Activated effector memory CD4-positive, alpha-beta T cell treated with anti-CD3 and anti-CD28 coated beads, Interleukin-2, amount 50 U/mL, for 16 hours (primary cell): ENCODE measurements around the gene TIMP1.
A peak's percentile ranks its signal among the peaks of the same experiment; 100 is the strongest.
"Not testable (repeated sequence)": the region's sequence is repeated elsewhere in the genome, so short reads cannot be mapped to it uniquely, and the experiment has no call there.

Source experiments
- DNase-seq: peaks from one replicate; pipeline ENCODE4 v3.0.0-alpha.2; 2020

TIMP1 gene

GRCh38 chrX:47574076-47574546 is 8.1 kb upstream of the TIMP1 start:
- no peak for DNase-seq

DNA sequence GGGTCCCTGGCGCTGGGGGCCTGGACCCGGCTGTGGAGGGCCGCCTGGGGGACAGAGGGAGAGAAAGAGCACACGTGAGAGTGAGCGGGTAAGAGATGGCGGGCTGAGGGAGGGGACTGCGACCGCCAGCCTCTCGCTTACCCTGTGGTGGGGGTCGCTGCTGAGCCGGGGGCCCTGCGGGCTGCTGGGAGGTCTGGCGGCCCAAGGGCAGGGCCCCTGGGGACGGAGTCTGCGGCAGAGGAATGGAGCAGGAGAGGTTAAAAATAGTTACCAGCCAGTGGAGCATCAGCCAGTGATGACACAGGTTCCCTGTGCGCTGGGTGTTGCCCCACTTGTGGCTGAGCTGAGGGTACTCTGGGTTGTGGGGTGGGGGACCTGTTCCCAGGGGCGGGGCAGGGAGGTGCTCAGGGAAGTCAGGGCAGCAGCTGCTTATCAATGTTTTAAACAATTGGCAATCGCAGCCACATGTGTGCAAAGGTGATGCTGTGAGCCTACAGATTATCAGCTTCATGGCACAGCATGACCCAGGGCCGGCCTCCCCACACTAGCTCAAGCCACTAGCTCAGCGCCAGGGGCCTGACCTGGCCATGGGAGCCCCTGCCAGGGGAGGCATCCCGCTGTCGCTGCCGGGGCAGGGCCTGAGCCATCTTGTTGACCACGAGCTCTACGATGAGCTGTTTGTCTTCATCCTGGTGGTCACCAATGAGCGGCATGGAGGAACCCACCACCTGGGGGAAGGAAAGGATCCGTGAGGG is 7.5 kb upstream of the TIMP1 start:
- DNase-seq = no peak

DNA sequence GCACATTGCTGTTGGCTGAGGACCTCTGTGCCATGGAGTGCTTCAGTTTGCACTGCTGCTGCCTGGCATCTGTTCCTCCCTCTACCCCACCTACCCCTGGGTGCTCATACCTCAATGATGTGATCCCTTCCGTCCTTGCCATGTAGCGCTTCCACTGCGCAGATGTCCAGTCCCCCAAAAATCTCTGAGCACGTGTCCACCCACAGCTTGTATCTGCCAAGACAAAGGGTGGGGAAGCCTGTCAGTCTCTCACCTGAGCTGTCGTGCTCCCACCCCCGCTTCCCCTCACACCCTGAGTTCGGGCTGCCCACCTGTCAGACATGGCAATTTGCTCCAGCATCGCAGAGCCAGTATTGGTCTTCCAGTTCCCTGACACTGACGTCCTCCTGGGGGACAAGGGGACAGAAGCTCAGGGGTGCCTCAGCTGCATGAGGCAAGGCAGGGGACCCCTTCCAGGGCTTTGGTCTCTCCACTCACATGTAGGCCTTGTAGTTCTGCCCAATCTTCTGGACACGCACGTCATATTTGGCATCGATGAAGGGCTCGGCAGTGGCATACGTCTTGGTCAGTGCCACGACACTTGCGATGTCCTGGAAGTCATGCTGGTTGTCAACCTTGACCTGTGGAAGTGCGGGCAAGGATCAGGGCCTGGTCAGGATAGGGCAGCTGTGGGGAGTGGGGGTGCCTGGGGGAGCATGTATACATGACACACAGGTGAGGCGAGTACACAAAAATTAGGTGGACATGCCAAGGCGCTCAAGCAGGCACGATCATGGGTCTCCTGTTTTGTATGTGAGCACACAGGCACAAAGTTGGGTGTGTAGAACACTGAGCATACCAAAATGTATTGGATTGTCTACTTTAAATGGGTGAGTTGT is 6.0 kb upstream of the TIMP1 start:
- no peak for DNase-seq

GRCh38 chrX:47577424-47577823 is 4.8 kb upstream of the TIMP1 start:
- DNase-seq = no peak

DNA sequence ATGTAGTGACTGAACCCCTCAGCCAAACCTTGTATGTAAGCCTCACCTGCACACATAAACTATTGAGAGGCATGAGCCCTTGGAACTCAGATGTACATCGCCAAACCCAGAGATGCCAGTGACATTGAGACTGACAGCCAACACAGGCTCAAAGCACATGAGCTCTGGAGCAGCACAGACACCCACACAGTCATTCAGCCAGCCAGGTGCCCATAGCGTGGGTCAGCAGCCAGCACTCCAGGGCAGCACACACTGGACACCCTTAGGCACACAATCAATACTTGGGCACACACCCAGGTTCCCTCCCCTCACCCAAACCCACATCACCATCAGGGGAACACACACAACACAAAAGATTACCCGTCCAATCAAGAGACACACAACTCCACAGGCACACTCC is 4.3 kb upstream of the TIMP1 start:
- DNase-seq = no peak

DNA sequence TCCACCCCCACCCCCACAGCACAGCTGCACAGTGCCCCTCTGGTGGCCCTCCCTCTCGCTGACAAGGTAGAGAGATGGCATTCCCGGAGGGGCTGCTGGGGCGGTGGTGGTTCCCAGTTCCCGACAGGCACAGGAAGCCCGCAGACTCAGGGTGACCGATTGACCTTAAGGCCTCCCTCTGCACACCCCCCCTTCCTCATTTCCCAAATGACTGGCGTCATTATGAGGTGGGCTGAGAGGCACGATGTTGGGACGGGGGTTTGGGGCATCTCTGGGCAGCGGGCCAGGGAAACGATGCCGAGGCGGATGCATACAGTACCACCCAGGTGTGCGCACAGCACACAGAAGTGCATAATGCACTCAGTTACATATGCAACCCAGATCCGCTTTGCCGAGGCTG is 3.5 kb upstream of the TIMP1 start:
- DNase-seq = no peak

DNA sequence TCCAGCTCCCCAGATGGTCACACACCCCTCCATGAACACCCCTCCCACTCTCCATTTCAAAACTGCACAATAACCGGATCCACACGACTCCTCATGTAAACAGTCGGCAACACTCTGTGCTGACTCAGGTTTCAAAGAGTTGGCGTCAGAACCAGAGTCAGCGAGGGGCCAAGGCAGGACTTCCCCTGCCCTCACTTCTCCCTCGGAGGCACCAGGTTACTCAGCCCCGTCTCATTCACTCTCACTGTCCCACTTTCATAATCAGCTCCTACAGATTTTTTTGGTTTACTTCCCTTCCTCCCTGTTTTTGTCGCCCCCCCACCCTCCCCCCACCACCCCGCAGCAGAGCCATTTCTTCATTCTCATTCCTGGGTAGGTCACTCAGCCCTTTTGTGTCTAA is 2.7 kb upstream of the TIMP1 start:
- peak; percentile 78 for DNase-seq

DNA sequence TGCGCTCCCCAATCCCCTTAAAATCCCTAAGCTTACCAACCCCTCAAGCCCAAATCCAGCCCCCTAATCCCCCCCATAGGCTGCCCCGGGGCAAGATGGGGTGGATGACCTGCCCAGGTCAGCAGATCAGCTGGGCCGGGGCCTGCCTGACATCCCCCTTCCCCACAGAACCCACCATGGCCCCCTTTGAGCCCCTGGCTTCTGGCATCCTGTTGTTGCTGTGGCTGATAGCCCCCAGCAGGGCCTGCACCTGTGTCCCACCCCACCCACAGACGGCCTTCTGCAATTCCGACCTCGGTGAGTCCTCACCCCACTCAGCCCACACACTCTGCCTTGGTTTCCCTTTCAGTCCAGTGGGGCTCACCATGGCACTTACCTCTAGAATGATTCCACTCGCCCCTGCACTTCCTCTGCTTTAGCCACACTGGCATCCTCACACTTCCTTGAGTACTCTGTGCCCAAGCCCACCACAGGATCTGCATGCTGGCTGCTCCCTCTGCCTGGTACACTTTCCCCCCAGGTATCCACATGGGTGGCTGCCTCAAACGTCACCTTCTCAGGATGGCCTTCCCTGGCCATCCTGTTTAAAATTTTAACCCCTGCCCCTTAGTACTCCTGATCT is 1.1 kb downstream of the TIMP1 start:
- DNase-seq = no peak

- no peak for DNase-seq
These were observed 2.5 kb downstream of the TIMP1 start for GRCh38 chrX:47584714-47585113.

DNA sequence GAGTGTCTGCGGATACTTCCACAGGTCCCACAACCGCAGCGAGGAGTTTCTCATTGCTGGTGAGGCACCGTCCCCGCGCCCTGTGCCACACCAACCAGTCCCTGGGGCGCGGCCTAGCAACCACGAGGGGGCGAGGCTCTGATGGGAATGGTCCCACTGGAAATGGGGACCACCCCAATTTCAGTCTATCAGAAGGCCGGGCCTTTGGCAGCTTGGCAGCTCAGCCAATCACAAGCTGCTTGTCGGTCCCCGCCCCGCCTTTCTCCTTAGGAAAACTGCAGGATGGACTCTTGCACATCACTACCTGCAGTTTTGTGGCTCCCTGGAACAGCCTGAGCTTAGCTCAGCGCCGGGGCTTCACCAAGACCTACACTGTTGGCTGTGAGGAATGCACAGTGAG is 3.0 kb downstream of the TIMP1 start:
- DNase-seq = no peak

DNA sequence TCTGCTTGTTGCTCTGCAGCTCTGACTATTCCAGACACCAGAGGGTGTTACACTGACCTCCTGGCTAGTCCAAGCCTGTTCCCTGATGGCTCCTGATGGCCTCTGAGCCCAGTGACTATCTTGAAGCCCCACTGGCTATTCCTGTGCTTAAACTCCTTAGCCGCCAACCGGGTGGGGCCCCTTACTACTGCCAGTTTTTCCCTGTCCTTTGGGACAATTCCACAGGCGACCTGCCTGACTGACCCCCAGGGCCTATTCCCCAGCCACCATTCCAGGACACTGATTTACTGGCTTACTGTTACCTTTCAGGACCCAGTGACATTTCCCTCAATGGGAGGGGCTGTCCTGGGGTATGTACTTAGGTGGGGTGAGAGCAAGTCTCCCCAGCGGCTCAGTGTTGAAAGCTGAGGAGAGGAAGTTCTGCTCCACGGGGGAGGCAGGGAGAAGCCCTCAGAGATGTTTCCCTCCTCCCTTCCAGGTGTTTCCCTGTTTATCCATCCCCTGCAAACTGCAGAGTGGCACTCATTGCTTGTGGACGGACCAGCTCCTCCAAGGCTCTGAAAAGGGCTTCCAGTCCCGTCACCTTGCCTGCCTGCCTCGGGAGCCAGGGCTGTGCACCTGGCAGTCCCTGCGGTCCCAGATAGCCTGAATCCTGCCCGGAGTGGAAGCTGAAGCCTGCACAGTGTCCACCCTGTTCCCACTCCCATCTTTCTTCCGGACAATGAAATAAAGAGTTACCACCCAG is 4.0 kb downstream of the TIMP1 start:
- DNase-seq = no peak

GRCh38 chrX:47587091-47587891 is 5.1 kb downstream of the TIMP1 start:
- no peak for DNase-seq

DNA sequence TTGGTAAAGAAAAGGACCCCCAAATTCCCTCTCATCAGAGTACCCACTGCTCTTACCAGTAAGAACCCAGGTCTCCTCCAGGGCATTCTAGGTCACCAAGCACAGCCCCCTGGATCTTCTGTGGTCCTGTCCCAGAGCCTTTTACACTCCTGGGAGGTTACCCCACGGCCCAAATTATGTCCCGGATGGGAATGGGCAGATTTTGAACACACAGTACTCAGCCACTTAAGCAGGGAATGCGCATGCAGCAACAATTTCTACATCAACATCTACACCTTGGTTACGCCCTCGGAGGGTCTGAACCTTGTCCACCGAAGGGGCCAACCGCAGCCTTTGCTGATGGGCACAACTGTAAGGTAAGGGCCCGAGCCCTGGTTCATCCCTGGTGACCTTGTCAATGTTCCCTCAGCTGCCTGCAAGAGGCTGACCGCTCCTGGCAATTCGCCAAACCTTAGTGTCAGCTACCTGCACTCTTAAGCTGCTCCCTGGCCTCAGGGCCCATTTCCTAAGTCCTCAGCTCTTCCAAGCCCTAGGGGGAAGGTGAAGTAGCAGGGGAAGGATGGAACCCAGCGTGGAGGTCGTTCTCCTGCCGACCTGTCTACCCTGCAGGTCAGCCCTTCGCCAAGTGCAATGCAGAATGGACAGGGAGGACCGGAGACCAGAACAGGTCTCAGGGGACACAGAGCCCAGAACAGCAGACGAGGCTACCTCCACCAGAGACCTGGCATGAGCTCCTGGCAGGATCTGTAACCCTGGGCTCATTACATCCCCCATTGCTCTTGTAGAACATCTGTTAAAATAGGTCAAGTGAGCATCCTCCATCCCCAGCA is 5.9 kb downstream of the TIMP1 start:
- DNase-seq = no peak

DNA sequence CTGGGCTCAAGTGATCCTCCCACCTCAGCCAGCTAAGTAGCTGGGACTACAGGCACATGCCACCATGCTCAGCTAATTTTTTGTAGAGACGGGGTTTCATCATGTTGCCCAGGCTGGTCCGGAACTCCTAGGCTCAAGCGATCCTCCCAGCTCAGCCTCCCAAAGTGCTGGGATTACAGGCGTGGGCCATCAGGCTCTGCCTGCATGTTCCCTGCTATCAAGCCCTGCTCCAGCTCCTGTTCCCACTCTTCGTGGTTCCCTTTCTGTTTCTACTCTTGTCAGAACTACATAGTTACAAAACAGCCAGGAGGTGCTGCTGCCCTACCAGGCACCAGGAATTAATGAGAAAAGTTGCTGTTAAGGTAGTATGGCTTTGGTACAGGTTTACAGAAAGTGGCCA is 8.7 kb downstream of the TIMP1 start:
- no peak for DNase-seq

GRCh38 chrX:47593522-47593921 is 11.3 kb downstream of the TIMP1 start:
- DNase-seq = no peak

GRCh38 chrX:47595716-47596251 is 13.5 kb downstream of the TIMP1 start:
- DNase-seq = no peak

DNA sequence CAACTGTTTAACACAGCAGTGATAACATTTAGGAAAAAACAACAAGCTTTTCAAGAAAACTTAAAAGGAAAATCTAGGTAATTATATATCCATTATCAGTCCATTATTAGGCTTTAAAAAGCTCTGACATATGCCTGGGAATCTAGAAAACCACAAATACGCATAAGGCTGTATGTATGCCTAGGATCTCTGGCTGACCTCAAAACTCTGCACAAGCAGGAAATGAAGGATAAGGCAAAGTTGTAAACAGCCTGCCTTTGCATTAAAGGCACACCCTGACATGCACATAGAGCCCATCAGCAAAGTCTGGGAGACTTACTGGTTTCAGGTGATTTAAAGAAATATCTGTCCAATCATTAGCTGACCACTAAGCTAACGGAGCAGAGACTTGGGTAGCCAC is 14.0 kb downstream of the TIMP1 start:
- no peak for DNase-seq

- no peak for DNase-seq
These were observed 15.0 kb downstream of the TIMP1 start for GRCh38 chrX:47597222-47597621.

DNA sequence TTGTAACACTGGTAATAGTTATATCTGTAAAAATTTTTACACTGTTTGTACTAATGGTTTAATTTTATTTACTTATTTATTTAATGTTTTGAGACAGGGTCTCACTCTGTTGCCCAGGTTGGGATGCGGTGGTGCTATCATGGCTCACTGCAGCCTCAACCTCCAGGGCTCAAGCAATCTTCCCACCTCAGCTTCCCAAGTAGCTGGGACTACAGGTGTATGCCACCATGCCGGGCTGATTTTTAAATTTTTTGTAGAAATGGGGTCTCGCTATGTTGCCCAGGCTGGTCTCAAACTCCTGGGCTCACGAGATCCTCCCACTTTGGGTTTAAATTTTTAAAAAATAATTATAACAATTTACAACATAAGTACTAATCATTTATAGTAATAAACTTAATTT is 20.9 kb downstream of the TIMP1 start:
- not testable (repeated sequence) for DNase-seq

DNA sequence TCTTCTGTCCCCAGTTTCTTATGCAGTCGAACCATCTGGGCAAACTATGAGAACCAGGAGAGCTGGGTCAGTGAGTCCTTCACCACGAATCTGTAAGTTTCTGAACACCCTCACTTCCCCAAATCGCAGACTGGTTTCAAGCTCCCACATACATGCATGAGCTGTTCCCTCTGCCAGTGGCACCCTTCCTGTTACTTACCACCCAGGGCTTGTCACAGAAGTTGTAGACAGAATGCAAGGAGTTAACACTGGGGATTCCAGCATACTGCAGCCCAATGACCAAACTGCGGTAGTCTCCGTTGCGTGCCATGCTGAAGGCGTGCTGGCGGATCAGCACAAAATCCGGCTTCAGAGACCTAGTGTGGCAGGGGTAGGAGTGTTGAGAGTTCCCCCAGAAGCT is 22.8 kb downstream of the TIMP1 start:
- no peak for DNase-seq

GRCh38 chrX:47607091-47607490 is 24.9 kb downstream of the TIMP1 start:
- DNase-seq = no peak
